H1 (cell line): ENCODE data around the gene BARHL2. TPM values are rescaled to one million over a fixed set of nuclear protein-coding genes. Genes with fewer than 3 reads are reported as not detected.

Source experiments
- CEBPB ChIP-seq: IDR thresholded peaks from 2 replicates; pipeline ENCODE4 v1.6.1; 2012; ENCODE audit warnings: low read depth, low read length
- CTCF ChIP-seq, 3 experiments: IDR thresholded peaks; 1 replicate in 2 of 3; 2 replicates in 1 of 3; pipeline versions ENCODE4 v1.5.1 to v1.6.1; 2011; ENCODE audit warnings: low read length in 3 of 3, mild to moderate bottlenecking in 3 of 3, inconsistent platforms in 2 of 3, low read depth in 1 of 3, moderate library complexity in 1 of 3; ENCODE audit not compliant: insufficient read depth in 1 of 3; ENCODE audit errors: control extremely low read depth in 1 of 3
- E2F6 ChIP-seq: IDR thresholded peaks from 2 replicates; pipeline ENCODE4 v1.6.1; 2012; ENCODE audit warnings: inconsistent platforms
- GTF2F1 ChIP-seq: IDR thresholded peaks from 2 replicates; pipeline ENCODE4 v1.6.1; 2012; ENCODE audit warnings: low read depth, low read length, improper control_type of control experiment, borderline replicate concordance
- JUN ChIP-seq: IDR thresholded peaks from 2 replicates; pipeline ENCODE4 v1.6.1; 2011; ENCODE audit warnings: low read depth, mild to moderate bottlenecking, improper control_type of control experiment, low read length
- JUND ChIP-seq: IDR thresholded peaks from 2 replicates; pipeline ENCODE4 v1.6.1; 2011; ENCODE audit warnings: mild to moderate bottlenecking, improper control_type of control experiment, low read length
- KDM4A ChIP-seq: IDR thresholded peaks from one replicate; pipeline ENCODE4 v1.7.1; 2012; ENCODE audit warnings: low read depth, mild to moderate bottlenecking, moderate library complexity, low read length, inconsistent platforms; ENCODE audit not compliant: severe bottlenecking
- KDM5A ChIP-seq: fragments of 200-600 bp; IDR thresholded peaks from 2 replicates; pipeline ENCODE4 v1.7.1; 2012; ENCODE audit warnings: mild to moderate bottlenecking, low read length, inconsistent platforms, mixed read lengths
- POLR2AphosphoS5 ChIP-seq: IDR thresholded peaks from 2 replicates; pipeline ENCODE4 v1.6.1; 2011; ENCODE audit warnings: low read depth, low read length
- SP1 ChIP-seq: IDR thresholded peaks from 2 replicates; pipeline ENCODE4 v1.6.1; 2011; ENCODE audit warnings: low read depth, low read length
- SRF ChIP-seq: IDR thresholded peaks from 2 replicates; pipeline ENCODE4 v1.6.1; 2011; ENCODE audit warnings: mild to moderate bottlenecking, low read depth, low read length, moderate library complexity
- YY1 ChIP-seq: IDR thresholded peaks from 2 replicates; pipeline ENCODE4 v1.6.1; 2011; ENCODE audit warnings: low read depth, mild to moderate bottlenecking, low read length
- ZNF274 ChIP-seq: IDR thresholded peaks from 2 replicates; pipeline ENCODE4 v1.7.0; 2012; ENCODE audit warnings: low read length, borderline replicate concordance; ENCODE audit errors: extremely low read depth
- polyA plus RNA-seq, 7 experiments: library from polyadenylated mRNA; depleted of rRNA in 3 of 7; stranded (reverse) in 5 of 7; unstranded in 2 of 7; fragments of >200 nt in 5 of 7; fragments of 200-250 nt in 2 of 7; gene quantifications; 1 replicate in 5 of 7; 2 replicates in 1 of 7; 4 replicates in 1 of 7; pipeline versions ENCODE4 v1.2.1 to v1.2.3, GENCODE V29; 2011 to 2013; ENCODE audit warnings: missing spikeins in 2 of 7, mixed read lengths in 2 of 7
- total RNA-seq: library from RNA; stranded (reverse); fragmentation: NEBNext Ultra II Directional; extraction: Animal tissue kit (Norgen Biotek cat#: 25700); gene quantifications from 2 replicates; pipeline ENCODE4 v1.2.1, GENCODE V29; 2021

Gene BARHL2
- total and polyA plus RNA-seq, 2 of the 8 experiments (the other 6 are each of a cell fraction or from before 2014, with no cell fraction given), result 0.15 TPM; not detected in 1

- no peak for TF ChIP-seq ZNF274
- no peak for TF ChIP-seq CTCF (IDR thresholded peaks at IDR 0.05; ENCODE audit: control extremely low read depth in 1 of 3, insufficient read depth in 1 of 3, low read depth in 1 of 3, low read length in 3 of 3)
- no peak for TF ChIP-seq JUND
- no peak for TF ChIP-seq SRF
- TF ChIP-seq POLR2AphosphoS5, result no peak
- TF ChIP-seq KDM4A, result no peak
- TF ChIP-seq GTF2F1, result no peak
- TF ChIP-seq SP1, result peak; percentile 9; the same call in 1 of the 2 replicates
- no peak for TF ChIP-seq KDM5A
- no peak for TF ChIP-seq JUN
- TF ChIP-seq E2F6, result no peak
- no peak for TF ChIP-seq YY1
- no peak for TF ChIP-seq CEBPB
Observed at GRCh38 chr1:90708236-90708786, 8.8 kb downstream of the BARHL2 start (continued).
